ENCODE results near the gene RPL11.

Gene RPL11

GRCh38 chr1:23736437-23737134 lies 45.0 kb downstream of the RPL11 start:
- no peak for DNase-seq

- DNase-seq = no peak
Observed at GRCh38 chr1:23741609-23742008, 50.0 kb downstream of the RPL11 start.

- peak; percentile 84 for DNase-seq
Observed at GRCh38 chr1:23742670-23743286, 51.2 kb downstream of the RPL11 start.

- DNase-seq = peak; percentile 89
Observed at GRCh38 chr1:23743287-23744152, 51.9 kb downstream of the RPL11 start, which contains the start of gene ELOA. Gene ELOA, plus strand, starts transcription at chr1:23743471. Its CDS starts 33 bp downstream, at chr1:23743504.

- DNase-seq = no peak
Observed at GRCh38 chr1:23745515-23745914, 53.9 kb downstream of the RPL11 start.
